Astrocyte of the spinal cord (primary cell): ENCODE measurements around the gene ZNF474.

Source experiments
- DNase-seq: peaks from one replicate; pipeline ENCODE4 v3.0.0; 2011; ENCODE audit warnings: low read depth, low spot score
- H3K4me3 ChIP-seq: 2 replicates; pipeline ENCODE4 v1.5.1; 2011; ENCODE audit warnings: low read depth, mild to moderate bottlenecking, low read length, moderate library complexity
- in situ Hi-C: cut with HindIII; loops from 2 replicates; pipeline ENCODE4 v1.10.0; 2017; ENCODE audit warnings: low sequenced_read_pairs
- TF ChIP-seq, protein P1 (sequence below): IDR thresholded peaks from 2 replicates; pipeline ENCODE4 v1.5.1; 2012; ENCODE audit warnings: low read depth, mild to moderate bottlenecking, low read length, inconsistent platforms

The ZNF474 gene

GRCh38 chr5:122118356-122118948, 10.9 kb upstream of the ZNF474 start:
- TF ChIP-seq, protein P1, sequence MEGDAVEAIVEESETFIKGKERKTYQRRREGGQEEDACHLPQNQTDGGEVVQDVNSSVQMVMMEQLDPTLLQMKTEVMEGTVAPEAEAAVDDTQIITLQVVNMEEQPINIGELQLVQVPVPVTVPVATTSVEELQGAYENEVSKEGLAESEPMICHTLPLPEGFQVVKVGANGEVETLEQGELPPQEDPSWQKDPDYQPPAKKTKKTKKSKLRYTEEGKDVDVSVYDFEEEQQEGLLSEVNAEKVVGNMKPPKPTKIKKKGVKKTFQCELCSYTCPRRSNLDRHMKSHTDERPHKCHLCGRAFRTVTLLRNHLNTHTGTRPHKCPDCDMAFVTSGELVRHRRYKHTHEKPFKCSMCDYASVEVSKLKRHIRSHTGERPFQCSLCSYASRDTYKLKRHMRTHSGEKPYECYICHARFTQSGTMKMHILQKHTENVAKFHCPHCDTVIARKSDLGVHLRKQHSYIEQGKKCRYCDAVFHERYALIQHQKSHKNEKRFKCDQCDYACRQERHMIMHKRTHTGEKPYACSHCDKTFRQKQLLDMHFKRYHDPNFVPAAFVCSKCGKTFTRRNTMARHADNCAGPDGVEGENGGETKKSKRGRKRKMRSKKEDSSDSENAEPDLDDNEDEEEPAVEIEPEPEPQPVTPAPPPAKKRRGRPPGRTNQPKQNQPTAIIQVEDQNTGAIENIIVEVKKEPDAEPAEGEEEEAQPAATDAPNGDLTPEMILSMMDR, result no peak
- DNase-seq, result no peak
- in situ Hi-C loops, result no loop called here
- no peak overlapping the region for H3K4me3 ChIP-seq

- DNase-seq, result no peak
- H3K4me3 ChIP-seq, result no peak overlapping the region
- TF ChIP-seq, protein P1, result no peak
- in situ Hi-C loops, result no loop called here
Measured at GRCh38 chr5:122119205-122119604, 10.1 kb upstream of the ZNF474 start.

GRCh38 chr5:122120493-122120892, 8.9 kb upstream of the ZNF474 start:
- no peak overlapping the region for H3K4me3 ChIP-seq
- in situ Hi-C loops, result no loop called here
- DNase-seq, result no peak
- TF ChIP-seq, protein P1, result no peak

- DNase-seq, result peak; percentile 10
- no peak overlapping the region for H3K4me3 ChIP-seq
- TF ChIP-seq, protein P1, result no peak
- in situ Hi-C loops, result no loop called here
Measured at GRCh38 chr5:122120957-122121356, 8.4 kb upstream of the ZNF474 start.

- TF ChIP-seq, protein P1, result no peak
- in situ Hi-C loops, result no loop called here
- H3K4me3 ChIP-seq, result no peak overlapping the region
- DNase-seq, result peak; percentile 54
Measured at GRCh38 chr5:122121479-122122465, 7.6 kb upstream of the ZNF474 start.

DNA sequence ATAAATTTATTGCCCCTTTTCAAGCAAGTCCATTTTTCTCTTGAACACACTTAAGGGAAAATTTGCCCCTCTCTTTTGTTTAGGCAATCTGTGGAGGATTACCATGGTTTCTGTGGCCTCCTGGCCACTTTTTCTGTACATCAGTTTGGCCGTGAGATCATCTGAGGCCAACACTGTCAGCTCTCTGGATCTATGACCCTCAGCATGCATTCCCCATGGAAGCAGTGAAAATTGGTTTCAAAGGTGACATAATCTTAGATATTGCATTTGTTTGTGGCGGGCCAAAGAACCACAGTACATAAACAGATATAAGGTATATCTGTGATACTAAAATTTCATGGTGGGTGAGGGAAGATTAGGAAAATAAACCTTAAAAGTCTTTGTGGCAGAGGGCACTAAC, 4.6 kb upstream of the ZNF474 start:
- no peak for DNase-seq
- in situ Hi-C loops, result no loop called here
- H3K4me3 ChIP-seq, result no peak overlapping the region
- TF ChIP-seq, protein P1, result no peak
